Measurements from ENCODE around the gene ADGRF4. TPM values are rescaled to one million over a fixed set of nuclear protein-coding genes. Genes with fewer than 3 reads are reported as not detected.

ADGRF4 gene
- polyA plus RNA-seq, 1 donor from 2014 or later: not detected

DNA sequence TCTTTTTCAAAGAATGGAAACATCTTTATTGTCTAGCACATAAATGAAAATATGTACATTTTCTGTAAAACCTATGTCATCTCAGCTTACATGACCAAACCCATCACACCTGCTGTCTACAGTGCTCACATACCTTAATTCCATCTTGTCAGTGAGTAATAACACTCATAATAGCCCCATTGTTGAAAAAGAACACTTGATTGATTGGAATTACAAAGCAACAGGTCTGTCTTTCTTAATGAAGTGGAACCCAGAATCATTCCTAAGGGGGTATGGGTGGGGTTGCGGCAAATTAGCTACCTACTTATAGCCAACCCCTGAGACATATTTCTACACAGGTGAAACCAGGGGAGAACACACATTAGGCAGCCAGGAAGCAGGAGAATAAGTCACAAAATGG, 20.2 kb downstream of the ADGRF4 start:
- H3K4me2 ChIP-seq (ENCODE audit: low read length): no peak overlapping the region

DNA sequence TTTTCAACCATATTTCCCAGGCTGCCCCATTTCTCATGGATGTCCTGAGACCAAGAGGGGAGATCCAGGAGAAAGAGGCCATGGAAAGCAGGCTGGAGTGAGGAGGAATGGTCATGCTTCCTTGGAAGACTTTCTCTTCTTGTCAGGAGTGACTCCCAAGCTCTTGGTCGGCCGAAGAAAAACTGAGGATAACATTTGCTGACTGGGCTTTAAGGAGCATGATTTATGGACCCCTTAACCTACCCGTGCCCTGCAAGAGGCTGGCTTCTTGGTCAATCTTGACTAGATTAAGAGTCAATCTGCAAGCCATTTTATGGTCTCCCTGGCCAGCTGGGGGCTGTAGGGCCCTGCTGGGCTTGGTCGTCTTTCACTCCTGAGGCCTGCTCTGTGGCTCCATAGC, 22.8 kb downstream of the ADGRF4 start:
- Histone ChIP-seq H3F3A (ENCODE audit: insufficient read depth, low read length, poor library complexity, severe bottlenecking) (no peaks in the 10 kb centered on the region), H3K9me3 (ENCODE audit: low read length) (no peaks in the 10 kb centered on the region), H3K9me2 (ENCODE audit: insufficient read depth, low read length) (no peaks in the 10 kb centered on the region), H3K79me2 (replicated peaks; ENCODE audit: insufficient read depth, low read length) (no peaks in the 10 kb centered on the region), H3K27me3 (ENCODE audit: insufficient read depth, low read depth, low read length) (no peaks in the 10 kb centered on the region), H2AFZ (ENCODE audit: low read depth, low read length) (no peak overlapping the region), H3K36me3 (ENCODE audit: insufficient read depth, low read length) (no peaks in the 10 kb centered on the region), H3K9ac (ENCODE audit: low read length) (no peak overlapping the region), H4K20me1 (ENCODE audit: insufficient read depth) (no peaks in the 10 kb centered on the region), H3K27ac (ENCODE audit: low read length) (no peak overlapping the region), H3K4me3 (ENCODE audit: low read length) (no peak overlapping the region), H3K4me2 (ENCODE audit: low read length) (no peak overlapping the region)
- TF ChIP-seq SMC3 (conservative IDR thresholded peaks at IDR 0.05; ENCODE audit: poor library complexity): no peak
- TF ChIP-seq EZH2 (IDR thresholded peaks at IDR 0.05; ENCODE audit: borderline replicate concordance, insufficient read depth, low read length, poor library complexity, severe bottlenecking): no peak

More for the DNA sequence above, 20.2 kb downstream of the ADGRF4 start:
- Histone ChIP-seq H3K27ac (ENCODE audit: low read length) (no peak overlapping the region), H4K20me1 (ENCODE audit: insufficient read depth) (no peaks in the 10 kb centered on the region), H3K27me3 (ENCODE audit: insufficient read depth, low read depth, low read length) (no peaks in the 10 kb centered on the region), H3K9ac (ENCODE audit: low read length) (no peak overlapping the region), H3K36me3 (ENCODE audit: insufficient read depth, low read length) (no peaks in the 10 kb centered on the region), H3K9me2 (ENCODE audit: insufficient read depth, low read length) (no peaks in the 10 kb centered on the region), H3K79me2 (replicated peaks; ENCODE audit: insufficient read depth, low read length) (no peaks in the 10 kb centered on the region), H3F3A (ENCODE audit: insufficient read depth, low read length, poor library complexity, severe bottlenecking) (no peaks in the 10 kb centered on the region), H3K9me3 (ENCODE audit: low read length) (no peaks in the 10 kb centered on the region), H3K4me3 (ENCODE audit: low read length) (no peak overlapping the region), H2AFZ (ENCODE audit: low read depth, low read length) (no peak overlapping the region)
- no peak for TF ChIP-seq POLR2AphosphoS5 (IDR thresholded peaks at IDR 0.05)
- no peak for TF ChIP-seq RAD21 (conservative IDR thresholded peaks at IDR 0.05)
- TF ChIP-seq SMC3 (conservative IDR thresholded peaks at IDR 0.05; ENCODE audit: poor library complexity): no peak
- TF ChIP-seq EZH2 (IDR thresholded peaks at IDR 0.05; ENCODE audit: borderline replicate concordance, insufficient read depth, low read length, poor library complexity, severe bottlenecking): no peak
- TF ChIP-seq MXI1 (conservative IDR thresholded peaks at IDR 0.05; ENCODE audit: poor library complexity, severe bottlenecking): no peak
- TF ChIP-seq, protein P1, sequence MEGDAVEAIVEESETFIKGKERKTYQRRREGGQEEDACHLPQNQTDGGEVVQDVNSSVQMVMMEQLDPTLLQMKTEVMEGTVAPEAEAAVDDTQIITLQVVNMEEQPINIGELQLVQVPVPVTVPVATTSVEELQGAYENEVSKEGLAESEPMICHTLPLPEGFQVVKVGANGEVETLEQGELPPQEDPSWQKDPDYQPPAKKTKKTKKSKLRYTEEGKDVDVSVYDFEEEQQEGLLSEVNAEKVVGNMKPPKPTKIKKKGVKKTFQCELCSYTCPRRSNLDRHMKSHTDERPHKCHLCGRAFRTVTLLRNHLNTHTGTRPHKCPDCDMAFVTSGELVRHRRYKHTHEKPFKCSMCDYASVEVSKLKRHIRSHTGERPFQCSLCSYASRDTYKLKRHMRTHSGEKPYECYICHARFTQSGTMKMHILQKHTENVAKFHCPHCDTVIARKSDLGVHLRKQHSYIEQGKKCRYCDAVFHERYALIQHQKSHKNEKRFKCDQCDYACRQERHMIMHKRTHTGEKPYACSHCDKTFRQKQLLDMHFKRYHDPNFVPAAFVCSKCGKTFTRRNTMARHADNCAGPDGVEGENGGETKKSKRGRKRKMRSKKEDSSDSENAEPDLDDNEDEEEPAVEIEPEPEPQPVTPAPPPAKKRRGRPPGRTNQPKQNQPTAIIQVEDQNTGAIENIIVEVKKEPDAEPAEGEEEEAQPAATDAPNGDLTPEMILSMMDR (IDR thresholded peaks at IDR 0.05; ENCODE audit: poor library complexity, severe bottlenecking): no peak
- no peak for TF ChIP-seq TAF1 (IDR thresholded peaks at IDR 0.05; ENCODE audit: low read depth)
- no peak for TF ChIP-seq REST (IDR thresholded peaks at IDR 0.05; ENCODE audit: borderline replicate concordance)
- no peak for TF ChIP-seq EP300 (conservative IDR thresholded peaks at IDR 0.05; ENCODE audit: poor library complexity, severe bottlenecking)

DNA sequence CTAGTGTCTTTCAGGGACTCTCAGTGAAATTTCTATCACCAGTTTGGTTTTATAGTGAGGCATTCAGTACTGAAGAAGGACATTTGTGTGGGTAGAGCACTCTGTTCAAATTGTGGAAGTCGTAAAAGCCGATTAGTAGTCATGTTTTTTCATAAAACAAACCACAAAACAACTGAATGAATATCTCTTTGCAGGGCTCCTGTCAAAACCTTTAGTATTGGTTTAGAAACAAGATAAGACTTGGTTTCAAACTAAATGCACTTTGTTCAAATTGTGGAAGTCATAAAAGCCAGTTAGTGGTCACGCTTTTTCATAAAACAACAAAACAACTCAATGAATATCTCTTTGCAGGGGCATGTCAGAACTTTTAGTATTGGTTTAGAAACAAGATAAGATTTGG, 23.8 kb downstream of the ADGRF4 start:
- Histone ChIP-seq H4K20me1 (ENCODE audit: insufficient read depth) (no peaks in the 10 kb centered on the region), H3K27me3 (ENCODE audit: insufficient read depth, low read depth, low read length) (no peaks in the 10 kb centered on the region), H3K4me2 (ENCODE audit: low read length) (no peak overlapping the region), H3K9me2 (ENCODE audit: insufficient read depth, low read length) (no peaks in the 10 kb centered on the region), H3F3A (ENCODE audit: insufficient read depth, low read length, poor library complexity, severe bottlenecking) (no peaks in the 10 kb centered on the region), H3K4me3 (ENCODE audit: low read length) (no peak overlapping the region), H3K27ac (ENCODE audit: low read length) (no peak overlapping the region), H3K36me3 (ENCODE audit: insufficient read depth, low read length) (no peaks in the 10 kb centered on the region), H3K9ac (ENCODE audit: low read length) (no peak overlapping the region), H2AFZ (ENCODE audit: low read depth, low read length) (no peak overlapping the region), H3K79me2 (replicated peaks; ENCODE audit: insufficient read depth, low read length) (no peaks in the 10 kb centered on the region), H3K9me3 (ENCODE audit: low read length) (no peaks in the 10 kb centered on the region)
- TF ChIP-seq TAF1 (IDR thresholded peaks at IDR 0.05; ENCODE audit: low read depth): no peak
- TF ChIP-seq, protein P1 (IDR thresholded peaks at IDR 0.05; ENCODE audit: poor library complexity, severe bottlenecking): no peak
